ENCODE measurements around the gene ATF7IP2. TPM values are rescaled to one million over a fixed set of nuclear protein-coding genes. Genes with fewer than 3 reads are reported as not detected.

The ATF7IP2 gene
- total and polyA plus RNA-seq, 3 experiments from 2014 or later, result 12.4 to 119 (median 14.3) TPM

GRCh38 chr16:10386517-10387100, 748 bp downstream of the ATF7IP2 start:
- POLR2A ChIA-PET, result interaction anchor here (0.5 kb wide), 1 partner anchor 24 kb away, joined by 3 read pairs; no protein-coding TSS in a partner anchor
- Mint-ChIP-seq H3K9me3 (peaks cover 0 to 4% (median 3%) of the 10 kb centered on the region in 5 donors), H3K27me3 (no peaks in the 10 kb centered on the region), H3K27ac (peak overlapping the region; percentile 73 to 98 (median 96)), H3K4me1 (peaks cover 48 to 62% (median 58%) of the 10 kb centered on the region in 3 donors), H3K4me3 (peak overlapping the region; percentile 92 to 99 (median 98)), H3K36me3 (peaks cover 9 to 26% (median 13%) of the 10 kb centered on the region in 3 donors)
- H3K4me3 ChIP-seq (ENCODE audit: low read length), result peak overlapping the region; percentile 98
- peak in 1 of 5 donors; percentile 19 for DNase-seq
- CTCF ChIA-PET, result interaction anchor here (0.6 to 2.1 kb wide), 3 partner anchors 10 to 344 kb away, joined by 3 to 4 read pairs (median 3); no protein-coding TSS in a partner anchor
- no peaks in the 10 kb centered on the region for H3K27me3 ChIP-seq (ENCODE audit: insufficient read depth, low read length, poor library complexity, severe bottlenecking)
- H3K4me1 ChIP-seq (ENCODE audit: insufficient read depth, low read length), result peaks cover 33% of the 10 kb centered on the region
- H3K9me3 ChIP-seq (ENCODE audit: low read length), result no peaks in the 10 kb centered on the region
- peak overlapping the region; percentile 77 for H3K27ac ChIP-seq (ENCODE audit: low read depth, low read length)
- H3K36me3 ChIP-seq (ENCODE audit: insufficient read depth, low read length), result peaks cover 5% of the 10 kb centered on the region

GRCh38 chr16:10387188-10387617, 1.3 kb downstream of the ATF7IP2 start:
- POLR2A ChIA-PET, result interaction anchor here (0.5 to 0.6 kb wide), 2 partner anchors 11 to 24 kb away, joined by 3 read pairs; no protein-coding TSS in a partner anchor

GRCh38 chr16:10388988-10389387, 3.1 kb downstream of the ATF7IP2 start:
- peaks cover 5% of the 10 kb centered on the region for H3K36me3 ChIP-seq (ENCODE audit: insufficient read depth, low read length)
- Mint-ChIP-seq H3K9me3 (peaks cover 0 to 4% (median 3%) of the 10 kb centered on the region in 5 donors), H3K36me3 (peaks cover 9 to 26% (median 13%) of the 10 kb centered on the region in 3 donors), H3K4me1 (peaks cover 47 to 65% (median 61%) of the 10 kb centered on the region in 3 donors), H3K4me3 (peak overlapping the region in 6 of 7 donors; percentile 5 to 55 (median 48)), H3K27ac (peak overlapping the region in 5 of 8 donors; percentile 8 to 82 (median 42)), H3K27me3 (no peaks in the 10 kb centered on the region)
- CTCF ChIA-PET, result no interaction called here
- POLR2A ChIA-PET, result interaction anchor here (0.8 kb wide), 1 partner anchor 10 kb away, joined by 3 read pairs; no protein-coding TSS in a partner anchor
- H3K4me3 ChIP-seq (ENCODE audit: low read length), result no peak overlapping the region
- peak overlapping the region; percentile 21 for H3K27ac ChIP-seq (ENCODE audit: low read depth, low read length)
- no peak for DNase-seq
- no peaks in the 10 kb centered on the region for H3K27me3 ChIP-seq (ENCODE audit: insufficient read depth, low read length, poor library complexity, severe bottlenecking)
- H3K9me3 ChIP-seq (ENCODE audit: low read length), result no peaks in the 10 kb centered on the region
- H3K4me1 ChIP-seq (ENCODE audit: insufficient read depth, low read length), result peaks cover 33% of the 10 kb centered on the region

More at GRCh38 chr16:10387188-10387617, 1.3 kb downstream of the ATF7IP2 start:
- Mint-ChIP-seq H3K36me3 (peaks cover 9 to 26% (median 13%) of the 10 kb centered on the region in 3 donors), H3K9me3 (peaks cover 0 to 4% (median 3%) of the 10 kb centered on the region in 5 donors), H3K27me3 (no peaks in the 10 kb centered on the region), H3K4me1 (peaks cover 46 to 59% (median 58%) of the 10 kb centered on the region in 3 donors), H3K4me3 (peak overlapping the region; percentile 92 to 99 (median 98)), H3K27ac (peak overlapping the region in 6 of 8 donors; percentile 55 to 98 (median 96))
- Histone ChIP-seq H3K9me3 (ENCODE audit: low read length) (no peaks in the 10 kb centered on the region), H3K27me3 (ENCODE audit: insufficient read depth, low read length, poor library complexity, severe bottlenecking) (no peaks in the 10 kb centered on the region), H3K36me3 (ENCODE audit: insufficient read depth, low read length) (peaks cover 5% of the 10 kb centered on the region), H3K4me3 (ENCODE audit: low read length) (peak overlapping the region; percentile 98), H3K27ac (ENCODE audit: low read depth, low read length) (peak overlapping the region; percentile 77), H3K4me1 (ENCODE audit: insufficient read depth, low read length) (peaks cover 33% of the 10 kb centered on the region)
- CTCF ChIA-PET, result interaction anchor here (1.1 to 1.3 kb wide), 2 partner anchors 10 to 122 kb away, joined by 3 read pairs; no protein-coding TSS in a partner anchor
- DNase-seq, result peak in 1 of 5 donors; percentile 22

- Mint-ChIP-seq H3K36me3 (peaks cover 9 to 26% (median 13%) of the 10 kb centered on the region in 3 donors), H3K27ac (peak overlapping the region in 6 of 8 donors; percentile 41 to 85 (median 67)), H3K9me3 (peaks cover 0 to 4% (median 3%) of the 10 kb centered on the region in 5 donors), H3K4me1 (peaks cover 60 to 79% (median 74%) of the 10 kb centered on the region in 3 donors), H3K27me3 (no peaks in the 10 kb centered on the region), H3K4me3 (peak overlapping the region in 5 of 7 donors; percentile 5 to 70 (median 58))
- CTCF ChIA-PET, result no interaction called here
- Histone ChIP-seq H3K36me3 (ENCODE audit: insufficient read depth, low read length) (peaks cover 5% of the 10 kb centered on the region), H3K9me3 (ENCODE audit: low read length) (no peaks in the 10 kb centered on the region), H3K27ac (ENCODE audit: low read depth, low read length) (no peak overlapping the region), H3K4me3 (ENCODE audit: low read length) (no peak overlapping the region), H3K4me1 (ENCODE audit: insufficient read depth, low read length) (peaks cover 33% of the 10 kb centered on the region), H3K27me3 (ENCODE audit: insufficient read depth, low read length, poor library complexity, severe bottlenecking) (no peaks in the 10 kb centered on the region)
- POLR2A ChIA-PET, result no interaction called here
- DNase-seq, result no peak
Measured at GRCh38 chr16:10390330-10390729, 4.5 kb downstream of the ATF7IP2 start.

- Mint-ChIP-seq H3K4me1 (peaks cover 60 to 84% (median 75%) of the 10 kb centered on the region in 3 donors), H3K36me3 (peaks cover 10 to 23% (median 11%) of the 10 kb centered on the region in 3 donors), H3K27me3 (no peaks in the 10 kb centered on the region), H3K4me3 (peak overlapping the region in 2 of 7 donors; percentile 58 to 68), H3K27ac (peak overlapping the region in 3 of 8 donors; percentile 43 to 85 (median 73)), H3K9me3 (peaks cover 0 to under 1% (median 0%) of the 10 kb centered on the region in 5 donors)
- H3K27me3 ChIP-seq (ENCODE audit: insufficient read depth, low read length, poor library complexity, severe bottlenecking), result no peaks in the 10 kb centered on the region
- CTCF ChIA-PET, result no interaction called here
- no peak overlapping the region for H3K27ac ChIP-seq (ENCODE audit: low read depth, low read length)
- H3K4me3 ChIP-seq (ENCODE audit: low read length), result no peak overlapping the region
- no peak for DNase-seq
- H3K36me3 ChIP-seq (ENCODE audit: insufficient read depth, low read length), result peaks cover 5% of the 10 kb centered on the region
- no peaks in the 10 kb centered on the region for H3K9me3 ChIP-seq (ENCODE audit: low read length)
- peaks cover 33% of the 10 kb centered on the region for H3K4me1 ChIP-seq (ENCODE audit: insufficient read depth, low read length)
- POLR2A ChIA-PET, result no interaction called here
Measured at GRCh38 chr16:10390867-10391266, 5.0 kb downstream of the ATF7IP2 start.

- Histone ChIP-seq H3K36me3 (ENCODE audit: insufficient read depth, low read length) (peaks cover 5% of the 10 kb centered on the region), H3K4me3 (ENCODE audit: low read length) (no peak overlapping the region), H3K4me1 (ENCODE audit: insufficient read depth, low read length) (peaks cover 33% of the 10 kb centered on the region), H3K9me3 (ENCODE audit: low read length) (no peaks in the 10 kb centered on the region), H3K27me3 (ENCODE audit: insufficient read depth, low read length, poor library complexity, severe bottlenecking) (no peaks in the 10 kb centered on the region), H3K27ac (ENCODE audit: low read depth, low read length) (no peak overlapping the region)
- Mint-ChIP-seq H3K4me1 (peaks cover 62 to 89% (median 75%) of the 10 kb centered on the region in 3 donors), H3K4me3 (peak overlapping the region in 2 of 7 donors; percentile 13 to 24), H3K9me3 (no peaks in the 10 kb centered on the region), H3K27ac (peak overlapping the region in 3 of 8 donors; percentile 26 to 54 (median 43)), H3K27me3 (no peaks in the 10 kb centered on the region), H3K36me3 (peaks cover 10 to 18% (median 11%) of the 10 kb centered on the region in 3 donors)
- POLR2A ChIA-PET, result no interaction called here
- no peak for DNase-seq
- CTCF ChIA-PET, result no interaction called here
Measured at GRCh38 chr16:10391339-10391738, 5.5 kb downstream of the ATF7IP2 start.

GRCh38 chr16:10402975-10403374, 17.1 kb downstream of the ATF7IP2 start:
- ChIA-PET POLR2A (no interaction called here), CTCF (interaction anchor here (0.6 kb wide), 1 partner anchor 67 kb away, joined by 3 read pairs; no protein-coding TSS in a partner anchor)
- DNase-seq, result no peak
- Histone ChIP-seq H3K27ac (ENCODE audit: low read depth, low read length) (no peak overlapping the region), H3K36me3 (ENCODE audit: insufficient read depth, low read length) (no peaks in the 10 kb centered on the region), H3K9me3 (ENCODE audit: low read length) (peaks cover 16% of the 10 kb centered on the region), H3K4me3 (ENCODE audit: low read length) (no peak overlapping the region), H3K4me1 (ENCODE audit: insufficient read depth, low read length) (no peaks in the 10 kb centered on the region), H3K27me3 (ENCODE audit: insufficient read depth, low read length, poor library complexity, severe bottlenecking) (no peaks in the 10 kb centered on the region)
- H3K27ac Mint-ChIP-seq, result peak overlapping the region in 5 of 8 donors; percentile 29 to 74 (median 51)
- peaks cover 38 to 52% (median 39%) of the 10 kb centered on the region in 3 donors for H3K4me1 Mint-ChIP-seq
- peaks cover 21 to 58% (median 43%) of the 10 kb centered on the region in 3 donors for H3K36me3 Mint-ChIP-seq
- no peaks in the 10 kb centered on the region for H3K27me3 Mint-ChIP-seq
- H3K9me3 Mint-ChIP-seq, result peaks cover 8 to 28% (median 18%) of the 10 kb centered on the region in 5 donors
- H3K4me3 Mint-ChIP-seq, result peak overlapping the region in 1 of 7 donors; percentile 12

Measured in CD8-positive, alpha-beta memory T cell (primary cell).